ENCODE measurements around the gene PUM2. TPM values are rescaled to one million over a fixed set of nuclear protein-coding genes. Genes with fewer than 3 reads are reported as not detected.

The PUM2 gene
- total and polyA plus RNA-seq, 2 of the 8 experiments (the other 6 are each of a cell fraction or from before 2014, with no cell fraction given), result 46.6 to 114 TPM

- TF ChIP-seq CBX8 (IDR thresholded peaks at IDR 0.05; ENCODE audit: borderline replicate concordance, low read depth, low read length) (no peak), JUN (IDR thresholded peaks at IDR 0.05; ENCODE audit: low read depth, low read length) (no peak)
Measured at GRCh38 chr2:20291846-20292408, 58.7 kb downstream of the PUM2 start (continued).

Measured in H1 (cell line).